Breast epithelium (tissue), 3 donors: ENCODE measurements around the gene CFD.

Source experiments
- CTCF ChIP-seq, 3 donors: fragments of 450-650 bp; IDR thresholded peaks; one replicate each; pipeline ENCODE4 v1.5.1; 2016 to 2017; ENCODE audit warnings: antibody characterized with exemption in 3 of 3, mild to moderate bottlenecking in 3 of 3, moderate library complexity in 3 of 3
- POLR2A ChIP-seq: fragments of 450-650 bp; IDR thresholded peaks from one replicate; pipeline ENCODE4 v1.6.1; 2016; ENCODE audit warnings: antibody characterized with exemption, mild to moderate bottlenecking, moderate library complexity

GRCh38 chr19:899336-900042 lies 40.0 kb downstream of the CFD start:
- TF ChIP-seq CTCF (IDR thresholded peaks at IDR 0.05) (no peak), POLR2A (no peak)
